ENCODE results near the gene ZNF808. TPM values are rescaled to one million over a fixed set of nuclear protein-coding genes. Genes with fewer than 3 reads are reported as not detected.

Gene ZNF808
- total RNA-seq, 1 experiment from 2014 or later, result 19.8 TPM

GRCh38 chr19:52522551-52522950 is 4.9 kb upstream of the ZNF808 start:
- BruUV-seq (replicated peaks), result no TSS peak
- no peak overlapping the region for H3K27ac Mint-ChIP-seq (ENCODE audit: unreplicated experiment)
- H3K4me1 Mint-ChIP-seq (ENCODE audit: low read depth, unreplicated experiment), result no peaks in the 10 kb centered on the region
- H3K36me3 Mint-ChIP-seq (ENCODE audit: insufficient read depth, unreplicated experiment), result peaks cover 14% of the 10 kb centered on the region
- POLR2A ChIA-PET, result no interaction called here
- H3K27me3 ChIP-seq (replicated peaks; ENCODE audit: control insufficient read depth, insufficient read depth, low read length), result no peaks in the 10 kb centered on the region
- no peak for TF ChIP-seq CTCF (IDR thresholded peaks at IDR 0.05; ENCODE audit: insufficient read depth in 1 of 2, low read depth in 1 of 2, low read length in 1 of 2, severe bottlenecking in 1 of 2, unreplicated experiment in 1 of 2)
- H3K4me3 ChIP-seq (ENCODE audit: low read depth, low read length), result no peak overlapping the region
- H3K4me3 Mint-ChIP-seq (ENCODE audit: unreplicated experiment), result no peak overlapping the region
- intact Hi-C loops (cut with micrococcal nuclease; ENCODE audit: unreplicated experiment), result no loop called here
- CTCF ChIA-PET, result no interaction called here
- peaks cover 18% of the 10 kb centered on the region for H3K9me3 ChIP-seq
- no peaks in the 10 kb centered on the region for H3K4me1 ChIP-seq
- DNase-seq, result no peak
- H3K9me3 Mint-ChIP-seq (ENCODE audit: unreplicated experiment), result peaks cover 22% of the 10 kb centered on the region
- no peaks in the 10 kb centered on the region for H3K27me3 Mint-ChIP-seq (ENCODE audit: insufficient read depth, unreplicated experiment)
- H3K36me3 ChIP-seq (ENCODE audit: control insufficient read depth, insufficient read depth, low read length), result no peaks in the 10 kb centered on the region

- CTCF ChIA-PET, result no interaction called here
- no peak for DNase-seq
- Mint-ChIP-seq H3K4me3 (ENCODE audit: unreplicated experiment) (no peak overlapping the region), H3K36me3 (ENCODE audit: insufficient read depth, unreplicated experiment) (peaks cover 20% of the 10 kb centered on the region), H3K9me3 (ENCODE audit: unreplicated experiment) (peaks cover 30% of the 10 kb centered on the region), H3K27ac (ENCODE audit: unreplicated experiment) (no peak overlapping the region), H3K4me1 (ENCODE audit: low read depth, unreplicated experiment) (peaks cover 11% of the 10 kb centered on the region), H3K27me3 (ENCODE audit: insufficient read depth, unreplicated experiment) (no peaks in the 10 kb centered on the region)
- POLR2A ChIA-PET, result no interaction called here
- no peaks in the 10 kb centered on the region for H3K4me1 ChIP-seq
- H3K4me3 ChIP-seq (ENCODE audit: low read depth, low read length), result no peak overlapping the region
- TF ChIP-seq CTCF (IDR thresholded peaks at IDR 0.05; ENCODE audit: insufficient read depth in 1 of 2, low read depth in 1 of 2, low read length in 1 of 2, severe bottlenecking in 1 of 2, unreplicated experiment in 1 of 2), result no peak
- H3K9me3 ChIP-seq, result peaks cover 18% of the 10 kb centered on the region
- no peaks in the 10 kb centered on the region for H3K27me3 ChIP-seq (replicated peaks; ENCODE audit: control insufficient read depth, insufficient read depth, low read length)
- intact Hi-C loops (cut with micrococcal nuclease; ENCODE audit: unreplicated experiment), result no loop called here
- no TSS peak for BruUV-seq (replicated peaks)
- no peaks in the 10 kb centered on the region; the same call in 1 of the 2 replicates for H3K36me3 ChIP-seq (ENCODE audit: control insufficient read depth, insufficient read depth, low read length)
Observed at GRCh38 chr19:52524086-52524485, 3.4 kb upstream of the ZNF808 start.

GRCh38 chr19:52527956-52528351 is 486 bp downstream of the ZNF808 start:
- H3K36me3 Mint-ChIP-seq (ENCODE audit: insufficient read depth, unreplicated experiment), result peaks cover 21% of the 10 kb centered on the region
- H3K27me3 Mint-ChIP-seq (ENCODE audit: insufficient read depth, unreplicated experiment), result no peaks in the 10 kb centered on the region
- H3K27ac Mint-ChIP-seq (ENCODE audit: unreplicated experiment), result peak overlapping the region; percentile 98
- Histone ChIP-seq H3K36me3 (ENCODE audit: control insufficient read depth, insufficient read depth, low read length) (no peaks in the 10 kb centered on the region; the same call in none of the 2 replicates), H3K4me1 (no peaks in the 10 kb centered on the region), H3K27me3 (replicated peaks; ENCODE audit: control insufficient read depth, insufficient read depth, low read length) (no peaks in the 10 kb centered on the region), H3K4me3 (ENCODE audit: low read depth, low read length) (peak overlapping the region; percentile 73), H3K9me3 (peaks cover 13% of the 10 kb centered on the region)
- BruUV-seq (replicated peaks), result TSS peak; percentile 86
- TF ChIP-seq CTCF (IDR thresholded peaks at IDR 0.05; ENCODE audit: insufficient read depth in 1 of 2, low read depth in 1 of 2, low read length in 1 of 2, severe bottlenecking in 1 of 2, unreplicated experiment in 1 of 2), result no peak
- H3K9me3 Mint-ChIP-seq (ENCODE audit: unreplicated experiment), result peaks cover 10% of the 10 kb centered on the region
- peak overlapping the region; percentile 74 for H3K4me3 Mint-ChIP-seq (ENCODE audit: unreplicated experiment)
- intact Hi-C loops (cut with micrococcal nuclease; ENCODE audit: unreplicated experiment), result loop anchor here (1.0 to 5.0 kb wide), 3 partner anchors 42 to 131 kb away; partner anchors contain the start of genes ZNF528 and ZNF701
- H3K4me1 Mint-ChIP-seq (ENCODE audit: low read depth, unreplicated experiment), result peaks cover 11% of the 10 kb centered on the region
- POLR2A ChIA-PET, result no interaction called here
- CTCF ChIA-PET, result no interaction called here
- DNase-seq, result no peak

Data from Caco-2 (cell line).